ENCODE results near the gene C1orf21. TPM values are rescaled to one million over a fixed set of nuclear protein-coding genes. Genes with fewer than 3 reads are reported as not detected.
"Not testable (repeated sequence)": the region's sequence is repeated elsewhere in the genome, so short reads cannot be mapped to it uniquely, and the experiment has no call there.

The C1orf21 gene, protein sequence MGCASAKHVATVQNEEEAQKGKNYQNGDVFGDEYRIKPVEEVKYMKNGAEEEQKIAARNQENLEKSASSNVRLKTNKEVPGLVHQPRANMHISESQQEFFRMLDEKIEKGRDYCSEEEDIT
- 10 to 100 TPM; 13.1 to 30.6 (median 22.1) TPM for total RNA-seq

DNA sequence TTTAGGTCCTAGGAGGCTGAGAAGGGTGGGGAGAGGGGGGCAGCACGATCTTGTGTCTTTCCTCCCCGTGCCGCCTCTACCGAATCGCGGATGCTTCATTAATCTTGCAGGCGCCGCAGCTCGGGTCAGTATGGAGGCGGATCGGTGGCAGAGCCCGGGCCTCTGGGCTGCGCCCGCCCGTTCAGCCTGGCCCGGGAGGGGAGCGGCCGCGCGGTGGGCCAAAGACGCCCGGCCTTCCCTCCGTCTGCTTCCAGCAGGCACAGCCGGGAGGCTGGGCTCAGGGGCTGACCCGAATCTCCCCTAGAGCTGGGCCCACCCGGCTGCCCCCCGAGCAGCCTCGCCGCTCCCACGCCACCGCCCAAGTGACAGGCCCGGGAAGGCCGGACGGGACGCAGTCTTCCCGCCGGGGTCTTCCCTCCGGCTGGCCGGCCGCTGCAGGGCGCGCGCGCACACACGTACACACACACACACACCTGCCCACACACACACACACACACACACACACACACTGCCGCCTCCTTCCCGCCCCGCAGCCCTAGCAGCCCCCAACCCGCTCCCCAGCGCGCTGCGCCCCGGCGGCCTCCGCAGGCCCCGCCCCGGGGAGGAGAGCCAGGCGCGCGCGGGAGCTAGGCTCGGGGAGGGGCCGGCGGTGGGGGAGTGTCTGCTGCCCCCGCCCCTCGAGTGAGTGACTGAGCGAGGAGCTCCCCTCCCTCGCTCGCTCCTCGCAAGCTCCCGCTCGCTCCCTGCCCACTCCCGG is at the start of gene C1orf21:
C1orf21 (plus strand) TSS at position 718 of the 757 bp plus-strand sequence. CDS start 90,481 bp downstream, outside the sequence.
- WGBS, 2 donors, result 0 to 2% methylated on average over 5 to 9 of the region's 73 CpGs
- DNase-seq, result peak; percentile 90 to 93

DNA sequence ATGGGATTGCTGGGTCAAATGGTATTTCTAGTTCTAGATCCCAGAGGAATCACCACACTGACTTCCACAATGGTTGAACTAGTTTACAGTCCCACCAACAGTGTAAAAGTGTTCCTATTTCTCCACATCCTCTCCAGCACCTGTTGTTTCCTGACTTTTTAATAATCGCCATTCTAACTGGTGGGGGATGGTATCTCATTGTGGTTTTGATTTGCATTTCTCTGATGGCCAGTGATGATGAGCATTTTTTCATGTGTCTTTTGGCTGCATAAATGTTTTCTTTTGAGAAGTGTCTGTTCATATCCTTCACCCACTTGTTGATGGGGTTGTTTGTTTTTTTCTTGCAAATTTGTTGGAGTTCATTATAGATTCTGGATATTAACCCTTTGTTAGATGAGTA is 49.0 kb upstream of the C1orf21 start:
- H3K4me3 ChIP-seq (replicated peaks in 1 of 3); H3K27me3 ChIP-seq; DNase-seq; H3K27ac ChIP-seq; H3K36me3 ChIP-seq; H3K4me1 ChIP-seq; H3K9me3 ChIP-seq; intact Hi-C loops (cut with DNase I): not testable (repeated sequence)
- WGBS, 2 donors, result 80 to 88% methylated on average over 1 of the region's 1 CpG

More for the DNA sequence above, at the start of gene C1orf21:
- Histone ChIP-seq H3K4me3 (replicated peaks in 1 of 3) (peak within 1 kb of the TSS; percentile 70 to 90 (median 76)), H3K27ac (peak within 1 kb of the TSS; percentile 61 to 85 (median 76)), H3K4me1 (peaks cover 5 to 10% of the 10 kb centered on the region in 2 donors), H3K27me3 (no peaks in the 10 kb centered on the region), H3K9me3 (no peaks in the 10 kb centered on the region), H3K36me3 (no peaks in the 10 kb centered on the region)
- intact Hi-C loops (cut with DNase I), result no loop called here
- TF ChIP-seq, protein P1, sequence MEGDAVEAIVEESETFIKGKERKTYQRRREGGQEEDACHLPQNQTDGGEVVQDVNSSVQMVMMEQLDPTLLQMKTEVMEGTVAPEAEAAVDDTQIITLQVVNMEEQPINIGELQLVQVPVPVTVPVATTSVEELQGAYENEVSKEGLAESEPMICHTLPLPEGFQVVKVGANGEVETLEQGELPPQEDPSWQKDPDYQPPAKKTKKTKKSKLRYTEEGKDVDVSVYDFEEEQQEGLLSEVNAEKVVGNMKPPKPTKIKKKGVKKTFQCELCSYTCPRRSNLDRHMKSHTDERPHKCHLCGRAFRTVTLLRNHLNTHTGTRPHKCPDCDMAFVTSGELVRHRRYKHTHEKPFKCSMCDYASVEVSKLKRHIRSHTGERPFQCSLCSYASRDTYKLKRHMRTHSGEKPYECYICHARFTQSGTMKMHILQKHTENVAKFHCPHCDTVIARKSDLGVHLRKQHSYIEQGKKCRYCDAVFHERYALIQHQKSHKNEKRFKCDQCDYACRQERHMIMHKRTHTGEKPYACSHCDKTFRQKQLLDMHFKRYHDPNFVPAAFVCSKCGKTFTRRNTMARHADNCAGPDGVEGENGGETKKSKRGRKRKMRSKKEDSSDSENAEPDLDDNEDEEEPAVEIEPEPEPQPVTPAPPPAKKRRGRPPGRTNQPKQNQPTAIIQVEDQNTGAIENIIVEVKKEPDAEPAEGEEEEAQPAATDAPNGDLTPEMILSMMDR (IDR thresholded peaks at IDR 0.05), result no peak
- peak in 1 of 2 donors; percentile 89 for TF ChIP-seq POLR2A (IDR thresholded peaks at IDR 0.05)

DNA sequence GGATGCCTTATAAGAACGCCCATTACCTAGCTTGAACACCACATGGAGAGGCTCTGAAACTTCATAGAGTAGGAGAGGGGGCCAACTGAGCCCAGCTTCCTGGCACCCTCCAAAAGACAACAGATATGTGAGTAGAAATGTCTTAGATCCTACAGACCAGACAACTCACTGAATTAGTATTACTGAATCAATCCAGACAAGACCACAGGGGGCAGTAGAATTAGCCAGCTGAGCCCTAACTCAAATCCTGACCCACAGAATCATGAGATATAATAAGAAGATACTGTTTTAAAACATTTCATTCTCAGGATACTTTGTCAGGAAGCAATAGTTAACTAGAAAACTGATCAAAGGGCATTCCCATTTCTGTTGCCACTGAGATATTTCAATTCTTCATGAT is 45.8 kb upstream of the C1orf21 start:
- intact Hi-C loops (cut with DNase I), result no loop called here
- Histone ChIP-seq H3K27me3 (no peaks in the 10 kb centered on the region), H3K4me3 (replicated peaks in 1 of 3) (no peak overlapping the region), H3K36me3 (no peaks in the 10 kb centered on the region), H3K4me1 (no peaks in the 10 kb centered on the region), H3K27ac (no peak overlapping the region), H3K9me3 (no peaks in the 10 kb centered on the region)
- no peak for TF ChIP-seq POLR2A (IDR thresholded peaks at IDR 0.05)
- TF ChIP-seq, protein P1 (IDR thresholded peaks at IDR 0.05), result peak in 1 of 6 experiments; percentile 21
- WGBS, 2 donors, result 85 to 88% methylated on average over 1 of the region's 1 CpG
- no peak for DNase-seq

DNA sequence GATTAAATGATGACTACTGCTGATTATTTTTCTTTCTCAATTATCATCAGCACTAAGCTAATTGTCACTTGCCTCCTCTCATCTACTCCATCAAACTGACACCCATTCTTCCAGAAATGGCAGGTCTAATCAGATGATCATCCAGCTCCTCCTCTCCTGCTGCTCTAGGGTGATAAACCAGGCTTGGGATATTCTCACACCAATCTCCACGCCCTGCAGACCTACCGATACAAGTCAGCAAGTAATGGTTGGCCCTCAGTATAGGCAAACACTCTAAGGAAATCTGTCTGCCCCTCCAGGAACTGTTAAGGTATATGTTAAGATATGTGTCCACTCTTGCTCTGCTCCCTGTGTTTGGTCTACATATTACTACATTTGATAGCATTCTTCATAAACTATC is 36.3 kb upstream of the C1orf21 start:
- no peak overlapping the region for H3K27ac ChIP-seq
- no peaks in the 10 kb centered on the region for H3K27me3 ChIP-seq
- H3K36me3 ChIP-seq, result no peaks in the 10 kb centered on the region
- no peaks in the 10 kb centered on the region for H3K4me1 ChIP-seq
- no peak overlapping the region for H3K4me3 ChIP-seq (replicated peaks in 1 of 3)
- H3K9me3 ChIP-seq, result no peaks in the 10 kb centered on the region
- WGBS, 2 donors, result 65 to 86% methylated on average over 2 of the region's 2 CpGs
- no peak for DNase-seq
- TF ChIP-seq, protein P1 (IDR thresholded peaks at IDR 0.05), result no peak
- no peak for TF ChIP-seq POLR2A (IDR thresholded peaks at IDR 0.05)
- intact Hi-C loops (cut with DNase I), result no loop called here

DNA sequence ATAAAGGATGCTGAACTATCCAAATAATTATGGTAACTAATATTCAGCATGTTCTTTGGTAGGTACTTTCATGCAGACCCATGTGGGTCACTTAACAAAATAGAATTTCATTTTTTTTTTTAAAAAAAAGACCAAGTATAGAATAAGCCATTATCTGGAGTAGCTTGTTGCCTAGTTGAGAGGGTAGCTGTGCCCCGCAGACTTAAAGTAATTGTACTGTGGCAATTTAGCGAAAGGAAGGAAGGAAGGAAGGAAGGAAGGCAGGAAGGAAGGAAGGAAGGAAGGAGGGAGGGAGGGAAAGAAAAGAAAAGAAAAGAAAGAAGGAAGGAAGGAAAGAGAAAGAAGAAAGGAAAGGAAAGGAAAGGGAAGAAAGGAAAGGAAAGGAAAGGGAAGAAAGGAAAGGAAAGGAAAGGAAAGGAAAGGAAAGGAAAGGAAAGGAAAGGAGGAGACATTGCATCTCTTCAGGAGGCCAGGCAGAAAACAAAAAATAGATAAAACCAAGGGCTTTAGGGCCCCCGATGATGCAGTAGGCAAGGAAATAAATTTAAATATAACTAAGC is 35.3 kb upstream of the C1orf21 start:
- no peak overlapping the region for H3K4me3 ChIP-seq (replicated peaks in 1 of 3)
- TF ChIP-seq POLR2A (IDR thresholded peaks at IDR 0.05), result no peak
- TF ChIP-seq, protein P1 (IDR thresholded peaks at IDR 0.05), result no peak
- no peak overlapping the region for H3K27ac ChIP-seq
- H3K36me3 ChIP-seq, result no peaks in the 10 kb centered on the region
- no peak for DNase-seq
- intact Hi-C loops (cut with DNase I), result no loop called here
- no peaks in the 10 kb centered on the region for H3K4me1 ChIP-seq
- no peaks in the 10 kb centered on the region for H3K27me3 ChIP-seq
- WGBS, 2 donors, result 82 to 90% methylated on average over 3 of the region's 3 CpGs
- no peaks in the 10 kb centered on the region for H3K9me3 ChIP-seq

Data from thyroid gland (tissue), 4 donors.